Thyroid gland (tissue), 4 donors: ENCODE results near the gene GRAMD4. TPM values are rescaled to one million over a fixed set of nuclear protein-coding genes. Genes with fewer than 3 reads are reported as not detected.

ENCODE experiments used
- DNase-seq, 2 donors: peaks; one replicate each; pipeline ENCODE4 v3.0.0-alpha.2; 2019
- H3K27ac ChIP-seq, 3 donors: fragments of 200-600 bp; sonication (generic); 1 replicate in 2 of 3; 2 replicates in 1 of 3; pipeline ENCODE4 v1.5.1; 2016 to 2019; ENCODE audit warnings: mild to moderate bottlenecking in 1 of 3, moderate library complexity in 1 of 3
- H3K27me3 ChIP-seq: fragments of 200-600 bp; sonication (generic); one replicate; pipeline ENCODE4 v1.5.1; 2019
- H3K36me3 ChIP-seq, 2 donors: fragments of 200-600 bp; sonication (generic); one replicate each; pipeline ENCODE4 v1.5.1; 2016 to 2019
- H3K4me1 ChIP-seq, 2 donors: fragments of 200-600 bp; sonication (generic); one replicate each; pipeline ENCODE4 v1.5.1; 2017 to 2019
- H3K4me3 ChIP-seq, 3 donors: fragments of 200-600 bp; sonication (generic); replicated peaks in 1 of 3; 1 replicate in 2 of 3; 2 replicates in 1 of 3; pipeline ENCODE4 v1.5.1; 2016; ENCODE audit warnings: mild to moderate bottlenecking in 1 of 3
- H3K9me3 ChIP-seq: fragments of 200-600 bp; sonication (generic); one replicate; pipeline ENCODE4 v1.5.1; 2017
- POLR2A ChIP-seq, 2 donors: fragments of 450-650 bp; IDR thresholded peaks; one replicate each; pipeline ENCODE4 v1.6.1; 2017; ENCODE audit warnings: antibody characterized with exemption in 2 of 2, mild to moderate bottlenecking in 2 of 2, moderate library complexity in 1 of 2
- WGBS, 2 donors: methylation state at CpG; one replicate each; pipeline ENCODE4 v1.1.5; 2017; 5-methylcytosine and 5-hydroxymethylcytosine counted together
- intact Hi-C: fragments of 100-400 bp; cut with DNase I; formaldehyde crosslinking; loops from one replicate; pipeline ENCODE4 v1.15.1; 2023
- total RNA-seq, 4 donors: library from RNA; depleted of rRNA; stranded (reverse); fragments of >200 nt; gene quantifications; one replicate each; pipeline ENCODE4 v1.2.3, GENCODE V29; 2016
- TF ChIP-seq, protein P1 (sequence below), 6 experiments: fragments of 200-600 bp in 3 of 6; fragments of 450-650 bp in 3 of 6; sonication (generic) in 3 of 6; IDR thresholded peaks; one replicate each; pipeline ENCODE4 v1.5.1; 2016 to 2019; ENCODE audit warnings: antibody characterized with exemption in 6 of 6, mild to moderate bottlenecking in 2 of 6, inconsistent platforms in 1 of 6, moderate library complexity in 1 of 6

Gene GRAMD4
- total RNA-seq, 4 donors from 2014 or later = 33.5 to 193 (median 62.1) TPM

DNA sequence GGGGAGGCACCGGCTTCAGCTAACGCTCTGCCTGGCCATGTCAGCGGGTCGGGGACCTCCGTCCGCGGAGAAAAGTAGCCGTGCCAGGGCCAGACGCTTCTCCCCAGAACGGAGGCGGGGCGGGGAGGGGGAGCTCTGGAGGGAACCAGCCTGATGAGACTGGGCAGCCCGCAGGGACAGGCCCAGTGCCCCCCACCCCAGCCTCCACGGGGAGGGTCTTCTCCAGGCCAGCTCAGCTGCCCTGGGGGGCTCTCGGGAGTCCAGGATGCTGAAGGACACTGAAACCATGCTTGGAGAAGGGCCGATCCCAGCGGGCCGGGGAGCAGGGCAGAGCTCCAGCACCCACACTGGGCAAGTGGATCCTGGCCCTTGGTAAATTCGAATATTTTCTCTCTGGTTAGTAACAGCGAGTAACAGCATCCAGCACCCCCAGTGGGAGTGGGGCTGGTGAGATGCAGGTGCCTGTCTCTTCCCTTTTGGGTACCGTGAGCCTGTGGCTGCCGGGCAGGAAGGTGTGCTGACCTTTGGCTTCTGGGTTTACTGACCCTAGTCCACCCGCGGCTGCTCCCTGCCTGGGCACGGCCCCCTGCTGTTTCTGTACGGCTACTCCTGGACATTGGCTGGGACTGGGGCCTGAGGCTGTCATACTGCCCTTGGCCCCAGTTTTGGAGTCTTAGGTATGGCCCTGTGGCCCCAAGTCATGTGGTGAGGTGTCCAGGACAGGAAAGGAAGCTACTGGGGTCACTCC lies 35.8 kb downstream of the GRAMD4 start:
- Histone ChIP-seq H3K36me3 (no peaks in the 10 kb centered on the region), H3K4me3 (no peak overlapping the region), H3K4me1 (peaks cover 47 to 85% of the 10 kb centered on the region in 2 donors), H3K27ac (peak overlapping the region; percentile 18 to 62 (median 34)), H3K9me3 (no peaks in the 10 kb centered on the region), H3K27me3 (no peaks in the 10 kb centered on the region)
- intact Hi-C loops = no loop called here
- no peak for DNase-seq
- TF ChIP-seq POLR2A (IDR thresholded peaks at IDR 0.05) = no peak
- TF ChIP-seq, protein P1, sequence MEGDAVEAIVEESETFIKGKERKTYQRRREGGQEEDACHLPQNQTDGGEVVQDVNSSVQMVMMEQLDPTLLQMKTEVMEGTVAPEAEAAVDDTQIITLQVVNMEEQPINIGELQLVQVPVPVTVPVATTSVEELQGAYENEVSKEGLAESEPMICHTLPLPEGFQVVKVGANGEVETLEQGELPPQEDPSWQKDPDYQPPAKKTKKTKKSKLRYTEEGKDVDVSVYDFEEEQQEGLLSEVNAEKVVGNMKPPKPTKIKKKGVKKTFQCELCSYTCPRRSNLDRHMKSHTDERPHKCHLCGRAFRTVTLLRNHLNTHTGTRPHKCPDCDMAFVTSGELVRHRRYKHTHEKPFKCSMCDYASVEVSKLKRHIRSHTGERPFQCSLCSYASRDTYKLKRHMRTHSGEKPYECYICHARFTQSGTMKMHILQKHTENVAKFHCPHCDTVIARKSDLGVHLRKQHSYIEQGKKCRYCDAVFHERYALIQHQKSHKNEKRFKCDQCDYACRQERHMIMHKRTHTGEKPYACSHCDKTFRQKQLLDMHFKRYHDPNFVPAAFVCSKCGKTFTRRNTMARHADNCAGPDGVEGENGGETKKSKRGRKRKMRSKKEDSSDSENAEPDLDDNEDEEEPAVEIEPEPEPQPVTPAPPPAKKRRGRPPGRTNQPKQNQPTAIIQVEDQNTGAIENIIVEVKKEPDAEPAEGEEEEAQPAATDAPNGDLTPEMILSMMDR (IDR thresholded peaks at IDR 0.05) = no peak
- 85 to 89% methylated on average over 10 to 20 of the region's 26 CpGs for WGBS, 2 donors

DNA sequence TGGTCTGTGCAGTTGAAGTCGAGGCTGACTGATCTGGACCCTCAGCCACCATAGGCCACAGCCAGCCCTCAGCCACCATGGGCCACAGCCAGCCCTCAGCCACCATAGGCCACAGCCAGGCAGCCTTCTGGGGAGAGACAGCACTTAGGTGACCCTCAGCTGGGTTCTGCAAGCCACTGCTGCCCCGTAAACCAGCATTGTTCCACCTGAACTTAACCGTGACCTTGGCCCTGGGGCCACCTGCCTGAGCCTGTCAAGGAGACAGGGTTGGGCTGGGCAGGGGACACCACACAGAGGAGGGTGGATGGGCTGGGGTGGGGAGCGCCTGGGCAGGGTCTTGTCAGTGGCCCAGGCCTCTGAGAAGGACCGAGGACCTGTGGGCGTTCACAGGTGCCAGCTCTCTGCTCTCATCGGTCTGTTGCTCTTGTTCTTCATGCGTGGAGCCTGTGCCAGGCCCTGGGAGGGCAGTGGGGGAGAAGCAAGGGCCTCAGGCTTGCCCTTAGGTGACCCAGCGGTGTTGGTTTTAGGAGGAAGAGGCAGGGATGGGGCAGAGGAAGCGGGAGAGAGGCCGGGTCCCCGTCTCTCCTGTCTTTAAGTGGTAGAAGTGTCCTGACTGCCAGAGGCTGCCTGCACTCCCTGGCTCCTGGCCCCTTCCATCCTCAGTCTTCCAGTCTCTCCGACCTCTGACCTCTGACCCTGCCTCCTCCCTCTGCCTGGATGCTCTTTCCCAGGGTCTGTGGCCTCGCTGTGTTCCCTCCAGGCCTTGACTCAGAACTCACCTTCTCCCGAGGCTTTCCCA lies 36.9 kb downstream of the GRAMD4 start:
- TF ChIP-seq POLR2A (IDR thresholded peaks at IDR 0.05) = no peak
- TF ChIP-seq, protein P1 (IDR thresholded peaks at IDR 0.05) = no peak
- DNase-seq = peak; percentile 84 to 85
- Histone ChIP-seq H3K36me3 (no peaks in the 10 kb centered on the region), H3K4me1 (peaks cover 47 to 84% of the 10 kb centered on the region in 2 donors), H3K9me3 (no peaks in the 10 kb centered on the region), H3K4me3 (no peak overlapping the region), H3K27ac (peak overlapping the region; percentile 18 to 62 (median 34)), H3K27me3 (no peaks in the 10 kb centered on the region)
- intact Hi-C loops = no loop called here
- 67 to 79% methylated on average over 11 to 13 of the region's 15 CpGs for WGBS, 2 donors

DNA sequence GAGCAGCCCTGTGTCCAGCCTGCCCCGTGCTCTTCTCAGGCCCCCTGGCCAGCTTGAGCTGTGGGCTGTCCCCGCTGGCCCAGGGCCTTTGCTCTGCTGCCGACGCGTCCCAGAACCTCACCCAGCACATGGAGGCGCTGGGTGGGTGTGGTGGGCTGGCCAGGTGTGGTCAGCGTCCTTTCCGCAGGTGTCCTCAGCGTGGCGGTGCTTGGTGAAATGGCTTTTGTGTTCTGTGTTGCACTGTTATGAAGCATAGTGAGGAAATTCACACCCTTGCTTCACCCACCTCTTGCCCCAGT lies 37.4 kb downstream of the GRAMD4 start:
- Histone ChIP-seq H3K4me3 (no peak overlapping the region), H3K27ac (peak overlapping the region in 1 of 3 donors; percentile 62), H3K36me3 (no peaks in the 10 kb centered on the region), H3K27me3 (no peaks in the 10 kb centered on the region), H3K9me3 (no peaks in the 10 kb centered on the region), H3K4me1 (peaks cover 43 to 79% of the 10 kb centered on the region in 2 donors)
- intact Hi-C loops = no loop called here
- no peak for DNase-seq
- TF ChIP-seq POLR2A (IDR thresholded peaks at IDR 0.05) = no peak
- TF ChIP-seq, protein P1 (IDR thresholded peaks at IDR 0.05) = no peak
- 94 to 96% methylated on average over 6 to 10 of the region's 10 CpGs for WGBS, 2 donors

DNA sequence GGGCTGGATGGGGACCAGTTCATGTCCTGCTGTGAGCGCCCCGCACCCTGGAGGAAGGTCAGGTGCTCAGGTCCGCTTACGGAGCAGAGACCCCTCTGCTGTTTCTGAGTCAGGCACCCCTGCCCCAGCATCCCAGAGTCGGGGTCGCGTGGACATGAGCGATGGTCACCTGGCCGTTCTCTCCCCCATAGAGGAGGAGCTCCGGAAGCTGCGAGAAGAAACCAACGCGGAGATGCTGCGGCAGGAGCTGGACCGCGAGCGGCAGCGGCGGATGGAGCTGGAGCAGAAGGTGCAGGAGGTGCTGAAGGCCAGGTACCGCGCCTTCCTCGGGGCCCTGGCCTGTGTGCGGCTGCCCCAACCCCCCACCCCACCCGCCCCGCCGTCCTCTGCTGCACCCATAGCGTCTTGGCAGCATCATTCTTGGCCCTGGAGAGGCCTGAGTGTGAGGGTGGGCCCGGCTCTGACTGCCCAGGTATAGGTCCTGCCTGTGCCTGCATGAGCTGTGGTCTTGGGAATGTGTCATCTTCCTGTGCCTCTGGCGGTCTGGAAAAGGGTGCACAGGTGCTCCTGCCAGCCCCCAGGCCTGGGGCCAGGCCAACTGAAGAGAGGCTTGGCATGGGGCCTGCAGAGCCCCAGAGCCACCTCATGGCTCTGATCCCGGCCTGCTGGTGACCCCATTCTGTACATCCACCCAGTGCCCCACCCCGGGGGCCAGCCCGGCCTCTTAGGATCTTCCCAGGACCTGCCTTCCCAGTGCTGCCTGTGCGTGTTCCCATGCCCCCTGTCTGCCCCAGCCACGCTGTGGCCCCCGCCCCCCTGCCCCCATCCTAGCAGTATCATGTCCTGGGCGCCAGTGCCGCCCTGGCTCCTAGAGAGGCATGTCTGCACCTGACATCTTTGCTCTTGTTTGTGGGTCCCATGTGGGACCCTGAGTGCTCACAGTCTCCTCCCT lies 38.1 kb downstream of the GRAMD4 start:
- no peak for DNase-seq
- Histone ChIP-seq H3K27ac (no peak overlapping the region), H3K36me3 (no peaks in the 10 kb centered on the region), H3K9me3 (no peaks in the 10 kb centered on the region), H3K27me3 (no peaks in the 10 kb centered on the region), H3K4me1 (peaks cover 42 to 72% of the 10 kb centered on the region in 2 donors), H3K4me3 (no peak overlapping the region)
- TF ChIP-seq, protein P1 (IDR thresholded peaks at IDR 0.05) = no peak
- no peak for TF ChIP-seq POLR2A (IDR thresholded peaks at IDR 0.05)
- intact Hi-C loops = no loop called here
- 95 to 96% methylated on average over 24 to 33 of the region's 37 CpGs for WGBS, 2 donors
